Measurements from ENCODE around the gene PBRM1. TPM values are rescaled to one million over a fixed set of nuclear protein-coding genes. Genes with fewer than 3 reads are reported as not detected.

The PBRM1 gene
- polyA plus RNA-seq, 1 donor: 46.8 TPM

DNA sequence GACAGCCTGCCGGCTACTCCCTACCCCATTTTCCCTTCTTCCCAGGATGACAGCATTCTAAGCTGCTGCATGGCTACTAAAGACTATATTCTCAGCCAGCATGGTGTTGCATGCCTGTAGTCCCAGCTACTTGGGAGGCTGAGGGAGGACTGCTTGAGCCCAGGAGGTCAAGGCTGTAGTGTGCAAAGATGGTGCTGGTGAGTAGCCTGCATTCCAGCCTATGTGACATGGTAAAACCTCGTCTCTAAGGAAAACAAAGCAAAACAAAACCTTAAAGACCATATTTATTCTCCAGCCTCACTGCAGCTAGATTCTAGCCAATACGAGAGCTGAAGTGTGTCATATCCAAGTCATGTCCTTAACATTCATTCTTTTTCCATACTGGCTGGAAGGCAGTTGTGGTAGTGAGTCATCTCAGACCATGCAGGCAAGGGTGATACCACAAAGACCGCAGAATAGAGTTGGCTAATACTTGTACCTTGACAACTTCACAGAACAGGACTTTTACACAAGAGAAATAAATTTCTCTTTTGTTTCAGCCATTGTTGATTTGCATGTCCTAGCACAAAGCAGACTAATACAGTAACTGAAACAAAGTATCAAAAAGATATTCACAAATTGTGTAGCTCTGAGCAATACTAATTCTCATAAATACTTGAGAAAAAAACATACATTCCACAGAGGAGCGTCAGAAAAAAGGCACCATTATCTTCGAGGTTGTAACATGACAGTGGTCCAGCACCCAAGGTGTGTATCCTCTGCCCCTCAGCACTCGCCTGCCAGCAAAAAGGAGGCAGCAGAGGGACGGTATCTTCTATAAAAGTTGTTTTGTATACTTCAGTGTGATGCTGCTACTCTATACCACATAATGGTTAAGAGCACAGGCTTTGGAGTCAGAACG is 14.8 kb downstream of the PBRM1 start:
- no peak for DNase-seq (ENCODE audit: low read depth)

DNA sequence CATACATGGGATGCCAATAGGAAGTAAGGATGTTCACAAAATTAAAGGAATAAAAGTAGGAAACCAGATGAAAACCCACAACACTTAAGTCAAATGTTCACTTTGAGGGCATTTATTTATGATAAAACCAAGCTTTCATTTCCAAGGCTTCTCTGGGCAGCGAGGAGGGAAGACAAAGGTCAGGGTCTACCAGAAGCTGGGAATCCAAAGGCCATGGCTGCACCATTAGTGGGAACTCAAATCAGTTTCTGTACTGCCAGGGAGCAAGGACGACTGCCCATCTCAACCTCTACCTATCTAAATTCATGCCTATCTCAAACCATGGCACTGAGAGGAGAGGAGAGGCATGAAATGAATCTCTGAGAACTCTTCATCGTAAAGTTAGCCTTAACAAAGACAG is 22.6 kb downstream of the PBRM1 start:
- DNase-seq (ENCODE audit: low read depth): no peak

DNA sequence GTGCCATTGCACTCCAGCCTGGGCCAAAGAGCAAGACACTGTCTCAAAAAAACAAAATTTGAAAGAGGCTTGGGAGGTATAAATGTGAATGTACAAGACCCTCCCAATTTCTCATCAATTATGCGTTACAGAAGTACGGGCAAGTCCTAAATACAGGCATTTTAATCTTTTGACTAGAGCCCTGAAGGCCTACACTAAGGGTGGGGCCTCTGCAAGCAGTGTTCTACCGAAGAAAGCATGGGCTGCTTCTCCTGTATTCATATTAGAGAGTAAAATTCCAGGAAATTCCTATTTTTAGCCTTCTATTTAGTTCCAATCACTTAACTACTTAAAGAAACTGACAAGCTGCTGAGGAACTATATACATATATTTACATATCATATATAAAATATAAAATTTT is 25.7 kb downstream of the PBRM1 start:
- no peak for DNase-seq (ENCODE audit: low read depth)

DNA sequence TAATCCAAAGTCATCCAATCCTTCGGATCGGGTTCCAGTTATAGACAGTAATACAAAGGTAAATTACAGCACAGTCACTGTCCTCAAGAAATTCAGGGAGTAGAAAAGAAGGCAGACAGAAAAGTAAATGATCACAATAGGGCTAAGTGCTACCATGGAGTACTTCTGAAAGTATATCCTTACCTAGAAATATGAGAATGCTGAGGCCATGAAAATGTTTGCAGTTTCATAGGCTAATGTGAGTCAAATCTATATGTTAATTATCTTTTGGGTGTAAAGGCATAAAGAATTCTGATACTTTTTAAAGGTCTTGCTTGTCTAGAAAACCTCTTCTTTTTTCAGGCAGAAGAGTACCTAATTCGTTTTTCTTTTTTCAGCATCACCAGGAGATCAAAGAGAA is 29.8 kb downstream of the PBRM1 start:
- DNase-seq (ENCODE audit: low read depth): no peak

DNA sequence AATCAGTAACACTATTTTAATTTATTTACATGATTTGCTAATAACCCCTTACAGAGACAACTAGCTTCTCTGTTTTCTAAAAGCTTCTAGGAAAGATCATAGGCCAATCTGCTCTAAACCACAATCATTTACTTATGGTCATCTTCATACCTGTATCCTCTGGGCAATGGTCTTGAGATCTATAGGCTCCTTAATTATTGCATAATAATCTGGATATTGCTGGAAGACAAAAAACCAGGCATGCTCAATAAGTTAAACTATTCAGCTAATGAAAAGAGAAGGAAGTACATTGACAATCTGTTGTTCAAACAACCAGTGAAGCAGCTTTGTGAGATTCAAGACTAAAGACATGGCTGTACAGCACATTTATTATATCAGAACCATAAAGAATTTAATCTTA is 34.1 kb downstream of the PBRM1 start:
- DNase-seq (ENCODE audit: low read depth): no peak

DNA sequence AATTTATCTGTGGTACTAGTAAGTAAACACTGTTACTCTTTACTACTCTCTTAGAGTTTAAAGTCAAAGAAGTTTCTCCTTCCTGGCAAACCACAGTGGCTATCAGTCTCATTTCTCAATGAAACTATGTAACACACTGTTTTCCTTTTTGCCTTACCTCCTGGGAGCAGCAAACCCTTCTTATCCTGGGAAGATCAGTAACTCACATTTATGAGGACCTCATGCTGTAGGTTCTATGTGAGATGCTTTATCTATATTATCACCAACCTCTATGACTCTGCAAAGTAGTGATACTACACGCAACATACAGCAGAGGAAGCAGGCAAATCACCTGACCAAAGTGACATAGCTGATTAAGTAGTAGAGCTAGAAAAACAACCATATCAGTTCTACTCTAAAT is 35.3 kb downstream of the PBRM1 start:
- no peak for DNase-seq (ENCODE audit: low read depth)

DNA sequence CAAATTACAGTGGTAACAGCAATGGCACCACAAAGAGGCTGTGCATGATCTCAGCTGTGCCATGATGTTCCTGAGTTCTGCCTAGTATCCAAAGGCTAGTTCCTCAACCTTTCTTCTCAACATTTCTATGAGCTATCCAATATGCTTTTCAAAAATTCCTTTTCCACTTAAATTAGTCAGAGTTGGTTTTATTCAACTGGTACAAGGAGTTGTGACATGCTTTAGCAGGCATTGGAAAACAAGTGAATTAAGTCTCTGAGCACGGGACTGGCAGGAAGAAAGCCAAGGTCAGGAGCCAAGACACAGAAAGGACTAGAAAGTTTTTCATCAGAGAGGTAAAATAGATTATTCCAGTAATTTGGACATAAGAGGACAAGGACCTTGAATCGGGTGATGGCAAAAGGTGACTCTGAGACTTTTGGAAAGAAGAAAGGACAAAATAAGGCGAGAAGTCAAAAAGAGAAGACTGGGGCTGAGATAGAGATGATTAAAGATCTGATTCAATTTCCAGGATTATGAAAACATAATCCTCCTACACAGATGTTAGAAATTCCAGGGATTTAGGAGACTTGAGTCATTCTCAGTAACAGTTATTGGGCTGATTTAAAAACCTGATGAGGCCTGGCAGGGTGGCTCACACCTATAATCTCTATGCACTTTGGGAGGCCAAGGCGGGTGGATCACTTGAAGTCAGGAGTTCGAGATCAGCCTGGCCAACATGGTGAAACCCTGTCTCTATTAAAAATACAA is 36.1 kb downstream of the PBRM1 start:
- no peak for DNase-seq (ENCODE audit: low read depth)

DNA sequence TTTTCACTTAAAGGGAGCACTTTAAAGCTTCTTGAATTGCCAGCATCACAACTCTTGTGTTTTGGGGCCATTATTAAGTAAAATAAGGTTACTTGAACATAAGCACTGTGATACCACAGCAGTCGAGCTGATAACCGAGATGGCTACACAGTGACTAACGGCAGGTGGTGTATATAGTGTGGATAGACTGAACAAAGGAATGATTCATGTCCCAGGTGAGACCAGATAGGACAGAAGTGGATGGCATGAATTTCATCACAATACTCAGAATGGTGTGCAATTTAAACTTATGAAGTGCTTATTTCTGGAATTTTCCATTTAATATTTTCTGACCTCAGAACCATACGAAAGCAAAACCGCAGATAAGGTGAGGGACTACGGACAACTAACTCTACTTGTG is 40.2 kb downstream of the PBRM1 start:
- no peak for DNase-seq (ENCODE audit: low read depth)

DNA sequence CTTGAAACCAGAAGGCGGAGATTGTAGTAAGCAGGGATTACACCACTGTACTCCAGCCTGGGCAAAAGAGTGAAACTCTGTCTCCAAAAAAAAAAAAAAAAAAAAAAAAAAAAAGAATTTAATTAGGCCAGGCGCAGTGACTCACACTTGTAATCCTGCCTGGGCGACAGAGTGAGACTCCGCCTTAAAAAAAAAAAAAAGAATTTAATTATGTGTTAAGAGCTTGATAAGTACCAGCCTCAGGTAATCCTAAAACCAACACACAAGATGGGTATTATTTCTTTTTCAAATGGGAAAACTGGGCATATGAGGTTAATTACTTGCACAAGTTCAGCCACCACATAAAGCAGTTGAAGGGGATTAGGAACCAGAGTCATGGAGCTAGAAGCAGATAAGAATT is 49.0 kb downstream of the PBRM1 start:
- no peak for DNase-seq (ENCODE audit: low read depth)

DNA sequence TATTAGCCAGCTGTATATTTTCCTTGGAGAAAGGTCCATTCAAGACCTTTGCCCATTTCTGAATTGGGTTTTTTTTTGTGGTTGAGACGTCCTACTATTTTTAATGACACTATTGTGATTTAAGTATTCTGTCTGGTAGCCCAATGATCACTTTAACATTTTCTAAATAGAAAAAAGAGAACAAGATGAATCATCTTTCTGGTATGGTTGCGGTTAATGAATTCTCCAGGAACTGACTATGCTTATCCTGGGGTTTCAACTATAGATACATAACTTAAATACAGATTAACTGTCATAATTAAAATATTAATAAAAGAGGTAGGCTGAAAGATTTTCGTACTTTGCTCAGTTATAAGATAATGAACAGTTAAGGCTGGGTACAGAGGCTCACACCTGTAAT is 51.9 kb downstream of the PBRM1 start:
- no peak for DNase-seq (ENCODE audit: low read depth)

DNA sequence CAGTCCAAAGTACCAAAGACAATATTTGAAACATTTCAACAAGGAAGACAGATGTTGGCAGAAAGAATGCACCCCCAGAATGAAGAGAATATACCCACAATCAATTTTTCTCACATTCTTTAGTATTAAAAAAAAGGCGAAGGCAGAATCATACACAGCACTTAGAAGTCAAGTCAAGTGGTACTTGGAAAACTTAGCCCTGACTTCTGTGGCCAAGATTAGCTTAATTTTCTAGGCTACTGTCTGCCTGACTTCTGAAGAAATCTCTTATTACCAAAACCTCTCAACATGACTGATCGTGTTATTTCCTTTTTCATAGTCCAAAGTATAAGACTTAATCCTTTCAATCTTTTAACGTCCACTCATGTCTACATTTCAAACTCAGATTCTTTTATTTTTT is 60.7 kb downstream of the PBRM1 start:
- DNase-seq (ENCODE audit: low read depth): no peak

DNA sequence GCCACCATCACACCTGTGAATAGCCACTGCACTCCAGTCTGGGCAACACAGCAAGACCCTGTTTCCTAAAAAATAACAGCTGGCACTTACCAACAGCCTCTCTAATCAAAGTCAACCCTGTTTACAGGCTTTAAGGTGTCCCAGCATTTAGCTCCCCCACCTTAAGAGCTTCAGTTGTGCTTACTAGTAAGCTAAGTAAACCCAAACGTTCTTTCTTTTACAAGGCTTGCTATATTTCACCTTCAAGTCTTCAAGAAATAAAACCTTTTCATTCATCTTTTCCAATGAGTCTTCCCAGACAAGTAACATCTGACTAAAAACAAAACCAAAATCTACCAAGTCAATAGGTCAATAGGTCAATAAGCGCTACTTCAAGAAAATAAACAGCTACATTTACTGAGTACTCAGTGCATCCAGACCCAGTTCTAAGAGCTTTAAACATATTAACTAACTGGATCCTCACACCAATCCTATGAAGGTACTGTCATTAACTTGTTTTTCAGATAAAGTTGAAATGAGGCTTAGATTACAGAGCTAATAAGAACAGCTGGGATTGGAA is 62.4 kb downstream of the PBRM1 start:
- no peak for DNase-seq (ENCODE audit: low read depth)

DNA sequence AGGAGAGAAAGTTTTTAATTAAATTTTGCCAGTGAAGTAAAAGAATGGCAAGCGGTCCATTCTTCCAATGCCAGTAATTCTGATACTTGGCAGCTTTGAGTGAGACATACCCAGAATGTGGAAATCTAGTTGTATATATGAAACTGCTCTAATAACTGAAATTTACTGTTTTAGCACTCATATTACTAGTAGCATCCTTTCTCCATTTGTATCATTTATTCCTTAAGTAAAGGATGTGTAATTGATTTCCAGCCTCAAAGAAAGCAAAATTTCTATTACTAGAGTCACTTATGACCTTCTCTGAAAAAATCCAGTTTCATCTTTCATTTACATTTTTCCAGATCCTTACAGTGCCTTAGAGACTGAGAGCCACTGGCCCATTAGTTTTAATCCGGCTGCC is 65.1 kb downstream of the PBRM1 start:
- DNase-seq (ENCODE audit: low read depth): no peak

DNA sequence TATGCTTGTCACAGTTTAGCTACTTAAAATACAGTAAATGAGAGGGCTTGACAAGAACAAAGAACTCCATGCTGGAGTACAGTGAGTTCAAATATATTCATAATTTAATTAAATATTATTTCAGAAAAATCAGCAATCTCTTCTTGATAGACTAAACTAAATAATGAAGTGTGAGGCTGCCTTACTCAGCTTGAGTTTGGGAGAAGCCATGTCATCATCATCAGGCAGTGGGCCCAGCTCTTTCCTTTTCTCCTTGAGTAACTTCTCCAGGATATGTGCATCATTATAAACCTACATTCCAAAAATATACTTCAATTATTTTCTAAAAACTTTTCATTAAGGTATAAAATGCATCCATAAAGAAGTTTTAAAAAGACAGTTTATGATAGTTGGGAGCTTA is 70.5 kb downstream of the PBRM1 start:
- no peak for DNase-seq (ENCODE audit: low read depth)

DNA sequence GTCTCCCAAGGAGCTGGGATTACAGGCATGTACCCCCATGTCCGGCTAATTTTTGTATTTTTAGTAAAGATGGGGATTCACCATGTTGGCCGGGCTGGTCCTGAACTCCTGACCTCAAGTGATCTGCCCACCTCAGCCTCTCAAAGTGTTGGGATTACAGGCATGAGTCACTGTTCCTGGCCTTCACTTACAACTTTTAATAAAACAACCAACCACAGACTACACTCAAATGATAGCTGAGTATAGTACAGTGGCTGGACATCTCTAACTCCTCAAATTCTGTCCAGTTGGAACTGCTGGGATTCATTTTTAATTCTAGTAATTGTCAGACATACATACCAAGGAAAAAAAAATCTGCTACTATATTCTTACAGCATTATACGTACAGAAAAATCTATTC is 71.0 kb downstream of the PBRM1 start:
- DNase-seq (ENCODE audit: low read depth): no peak

DNA sequence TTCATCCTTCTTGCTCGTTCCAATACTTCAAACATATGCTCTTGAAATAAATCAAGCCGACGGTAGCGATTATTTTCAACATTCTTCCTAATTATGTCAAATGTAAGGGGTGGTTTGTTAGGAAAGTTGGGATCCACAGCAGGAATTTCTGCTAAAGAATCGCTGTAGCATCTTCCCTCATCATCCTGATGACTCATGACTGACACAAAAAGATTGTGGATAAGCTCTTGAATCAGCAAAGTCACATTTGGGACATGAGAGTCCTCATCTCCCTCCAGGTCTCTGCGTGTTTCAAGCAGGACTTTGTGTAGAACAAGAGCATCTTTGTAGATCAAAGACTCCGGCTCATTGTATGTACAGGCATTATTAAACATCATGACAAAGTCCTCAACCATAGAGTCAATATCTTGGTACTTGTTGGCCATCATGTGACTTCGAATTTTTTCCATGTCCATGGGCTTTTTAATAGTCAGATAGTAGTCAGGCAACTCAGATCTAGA is 76.3 kb downstream of the PBRM1 start:
- no peak for DNase-seq (ENCODE audit: low read depth)

DNA sequence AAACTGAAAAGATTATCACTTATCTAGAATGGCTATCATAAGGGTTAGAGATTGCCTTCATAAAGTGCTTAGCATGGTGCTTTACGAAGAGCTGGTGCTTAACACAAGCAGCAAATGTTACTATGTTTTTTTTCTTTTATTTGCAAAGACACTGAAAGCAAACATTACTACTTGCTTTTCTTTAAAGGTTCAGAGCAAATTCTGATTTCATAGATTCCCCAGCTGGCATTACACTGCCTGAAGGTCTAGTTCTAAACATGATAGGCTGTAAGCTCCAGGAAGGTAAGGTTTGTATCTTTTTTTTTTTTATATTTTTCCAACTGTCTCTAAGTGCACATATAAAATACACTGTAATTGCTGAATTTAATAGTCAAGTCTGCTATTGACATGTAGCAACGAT is 77.4 kb downstream of the PBRM1 start:
- no peak for DNase-seq (ENCODE audit: low read depth)

DNA sequence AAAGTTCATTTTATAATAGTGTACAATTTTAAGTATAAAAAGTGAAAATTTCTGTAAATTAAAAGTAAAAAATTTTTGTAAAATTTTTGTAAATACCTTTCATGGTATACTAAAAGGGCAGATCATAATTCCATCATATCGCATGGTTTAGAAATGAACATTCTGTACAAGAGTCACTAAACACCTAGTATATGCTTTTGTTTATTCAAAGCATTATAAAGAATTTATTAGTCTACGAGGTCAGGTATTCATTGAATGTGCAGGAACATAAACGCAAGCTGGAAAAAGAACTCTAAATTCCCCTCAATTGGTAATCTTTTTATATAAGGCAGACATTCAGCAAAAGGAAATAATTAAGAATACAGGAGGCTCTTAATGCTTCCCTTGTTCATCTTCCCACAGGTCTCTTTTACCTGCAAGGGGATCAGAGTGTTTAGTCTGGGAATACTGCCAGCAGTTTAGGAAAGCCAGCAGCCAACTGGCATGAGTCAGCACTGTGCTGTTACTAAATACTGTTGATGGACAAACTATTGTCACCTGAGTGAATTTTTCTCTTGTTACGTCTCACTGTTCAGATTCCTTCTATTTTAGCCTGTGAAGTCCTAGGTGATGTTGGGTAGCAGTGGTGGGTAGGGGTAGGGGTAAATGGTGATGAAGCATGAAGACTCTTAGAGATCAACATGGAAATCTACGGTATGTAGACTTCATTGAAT is 79.2 kb downstream of the PBRM1 start:
- DNase-seq (ENCODE audit: low read depth): no peak

DNA sequence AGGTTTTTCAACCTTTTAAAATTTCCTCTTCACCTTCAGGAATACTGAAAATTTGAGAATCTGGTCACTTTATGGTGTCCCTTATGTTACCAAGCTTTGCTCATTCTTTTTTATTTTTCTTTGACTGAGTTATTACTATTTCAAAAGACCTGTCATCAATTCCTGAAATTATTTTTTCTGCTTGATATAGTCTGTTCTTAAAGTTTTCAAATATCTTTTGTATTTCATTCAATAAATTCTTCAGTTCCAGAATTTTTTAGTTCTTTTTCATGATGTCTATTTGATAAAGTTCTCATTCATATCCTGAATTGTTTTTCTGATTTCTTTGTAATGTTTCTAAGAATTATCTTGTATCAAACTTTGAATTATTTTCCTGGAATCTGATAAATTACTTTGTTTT is 85.5 kb downstream of the PBRM1 start:
- no peak for DNase-seq (ENCODE audit: low read depth)

DNA sequence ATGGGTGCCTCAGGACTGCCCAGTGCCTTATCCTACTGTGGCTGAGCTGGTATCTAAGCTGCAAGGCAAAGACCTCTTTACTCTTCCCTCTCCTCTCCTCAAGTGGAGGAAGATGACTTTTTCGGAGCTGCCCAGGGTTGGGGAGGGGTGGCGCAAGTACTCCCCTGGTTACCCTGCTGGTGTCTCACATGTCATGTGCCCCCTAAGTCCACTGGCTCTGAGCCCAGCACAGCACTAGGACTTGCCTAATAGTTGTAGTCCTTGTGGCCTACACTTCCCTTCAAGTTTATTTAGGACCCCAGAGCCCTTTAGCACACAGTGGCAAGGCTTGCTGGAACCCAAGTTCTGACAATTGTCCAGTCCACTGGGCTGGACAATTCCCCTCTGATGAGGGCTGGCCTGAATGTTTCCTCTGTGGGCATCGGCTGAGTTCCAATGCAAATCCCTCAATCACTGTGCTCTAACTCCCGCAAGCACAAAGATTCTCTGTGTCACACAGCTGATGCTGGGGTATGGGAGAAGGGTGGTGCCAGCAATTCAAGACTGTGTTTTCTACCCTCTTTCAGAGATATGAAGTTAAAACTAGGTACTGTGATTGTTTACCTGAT is 89.0 kb downstream of the PBRM1 start:
- no peak for DNase-seq (ENCODE audit: low read depth)

DNA sequence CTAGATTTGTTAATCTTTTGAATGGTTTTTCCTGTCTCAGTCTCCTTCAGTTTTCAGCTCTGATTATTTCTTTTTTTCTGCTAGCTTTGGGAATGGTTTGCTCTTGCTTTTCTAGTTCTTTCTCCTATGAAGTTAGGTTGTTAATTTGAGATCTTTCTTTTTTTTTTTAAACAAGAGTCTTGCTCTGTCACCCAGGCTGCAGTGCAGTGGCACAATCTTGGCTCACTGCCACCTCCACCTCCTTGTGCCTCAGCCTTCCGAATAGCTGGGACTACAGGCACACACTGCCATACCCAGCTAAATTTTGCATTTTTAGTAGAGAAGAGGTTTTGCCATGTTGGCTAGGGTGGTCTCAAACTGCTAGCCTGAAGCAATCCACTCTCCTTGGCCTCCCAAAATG is 92.6 kb downstream of the PBRM1 start:
- DNase-seq (ENCODE audit: low read depth): no peak
